Measurements from ENCODE around the gene FAM43B. TPM values are rescaled to one million over a fixed set of nuclear protein-coding genes. Genes with fewer than 3 reads are reported as not detected.

Gene FAM43B
- total RNA-seq, 2 donors from 2014 or later, result 0.13 to 0.29 TPM

DNA sequence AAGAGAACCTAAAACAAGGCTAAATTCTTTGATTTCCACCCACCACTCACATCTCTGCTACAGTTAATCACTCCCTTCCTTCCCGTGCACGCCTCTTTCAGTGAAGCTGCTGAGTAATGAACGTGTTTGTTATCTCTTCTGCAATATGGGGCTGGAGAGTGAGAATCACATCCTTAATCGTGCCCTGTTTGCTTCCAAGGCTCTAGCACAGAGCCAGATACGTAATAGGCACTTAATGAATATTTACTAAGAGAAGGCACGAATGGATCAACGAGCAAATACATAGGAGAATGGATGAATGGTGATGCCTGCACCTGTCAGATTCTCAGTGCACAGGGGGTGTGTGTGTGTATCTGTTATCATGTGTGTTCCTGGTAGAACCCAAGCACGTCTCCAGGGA, 22.1 kb upstream of the FAM43B start:
- H3K9me3 Mint-ChIP-seq, result no peaks in the 10 kb centered on the region
- no peak overlapping the region for H3K4me3 Mint-ChIP-seq
- TF ChIP-seq, protein P1, sequence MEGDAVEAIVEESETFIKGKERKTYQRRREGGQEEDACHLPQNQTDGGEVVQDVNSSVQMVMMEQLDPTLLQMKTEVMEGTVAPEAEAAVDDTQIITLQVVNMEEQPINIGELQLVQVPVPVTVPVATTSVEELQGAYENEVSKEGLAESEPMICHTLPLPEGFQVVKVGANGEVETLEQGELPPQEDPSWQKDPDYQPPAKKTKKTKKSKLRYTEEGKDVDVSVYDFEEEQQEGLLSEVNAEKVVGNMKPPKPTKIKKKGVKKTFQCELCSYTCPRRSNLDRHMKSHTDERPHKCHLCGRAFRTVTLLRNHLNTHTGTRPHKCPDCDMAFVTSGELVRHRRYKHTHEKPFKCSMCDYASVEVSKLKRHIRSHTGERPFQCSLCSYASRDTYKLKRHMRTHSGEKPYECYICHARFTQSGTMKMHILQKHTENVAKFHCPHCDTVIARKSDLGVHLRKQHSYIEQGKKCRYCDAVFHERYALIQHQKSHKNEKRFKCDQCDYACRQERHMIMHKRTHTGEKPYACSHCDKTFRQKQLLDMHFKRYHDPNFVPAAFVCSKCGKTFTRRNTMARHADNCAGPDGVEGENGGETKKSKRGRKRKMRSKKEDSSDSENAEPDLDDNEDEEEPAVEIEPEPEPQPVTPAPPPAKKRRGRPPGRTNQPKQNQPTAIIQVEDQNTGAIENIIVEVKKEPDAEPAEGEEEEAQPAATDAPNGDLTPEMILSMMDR (conservative IDR thresholded peaks at IDR 0.05), result no peak
- Histone ChIP-seq H3K4me1 (ENCODE audit: control insufficient read depth, insufficient read depth, low read length) (peaks cover 3% of the 10 kb centered on the region), H3K9me3 (ENCODE audit: control insufficient read depth, low read length) (no peaks in the 10 kb centered on the region), H3K27me3 (ENCODE audit: control insufficient read depth, insufficient read depth, low read length, poor library complexity, severe bottlenecking) (peaks cover 56% of the 10 kb centered on the region), H3K27ac (ENCODE audit: low read depth, low read length) (no peak overlapping the region), H3K4me3 (ENCODE audit: low read length) (no peak overlapping the region), H3K9ac (ENCODE audit: extremely low read depth, low read length, poor library complexity, severe bottlenecking) (no peak overlapping the region), H3K36me3 (ENCODE audit: control insufficient read depth, insufficient read depth, low read length) (no peaks in the 10 kb centered on the region)
- DNase-seq, result no peak
- H3K27ac Mint-ChIP-seq, result no peak overlapping the region
- H3K27me3 Mint-ChIP-seq (ENCODE audit: insufficient read depth), result peaks cover 60% of the 10 kb centered on the region
- H3K36me3 Mint-ChIP-seq (ENCODE audit: low read depth), result no peaks in the 10 kb centered on the region
- H3K4me1 Mint-ChIP-seq, result peaks cover 4% of the 10 kb centered on the region
- 76 to 80% methylated on average over 6 to 8 of the region's 8 CpGs for WGBS, 2 experiments (ENCODE audit: insufficient coverage in 1 of 2, insufficient read length in 1 of 2)

DNA sequence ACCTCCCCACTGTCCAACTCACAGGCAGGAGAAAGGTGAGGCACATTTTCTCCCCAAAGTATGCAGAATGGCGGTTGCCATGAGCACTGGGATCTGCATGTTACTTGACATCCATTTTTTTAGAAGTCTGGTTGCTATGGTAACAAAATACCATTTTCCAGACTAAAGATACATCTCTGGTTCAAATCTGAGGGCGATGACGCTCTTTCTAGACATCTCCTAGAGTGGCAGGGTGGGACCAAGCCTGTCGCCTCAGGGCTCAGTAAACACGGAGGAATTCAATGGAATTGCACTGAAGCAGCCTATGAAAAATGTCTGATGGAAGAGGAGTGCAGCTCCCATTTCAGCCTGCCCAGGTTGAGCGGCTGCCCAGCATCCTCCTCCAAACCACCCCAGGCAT, 21.5 kb upstream of the FAM43B start:
- Histone ChIP-seq H3K9me3 (ENCODE audit: control insufficient read depth, low read length) (no peaks in the 10 kb centered on the region), H3K4me1 (ENCODE audit: control insufficient read depth, insufficient read depth, low read length) (peaks cover 3% of the 10 kb centered on the region), H3K27ac (ENCODE audit: low read depth, low read length) (no peak overlapping the region), H3K4me3 (ENCODE audit: low read length) (no peak overlapping the region), H3K9ac (ENCODE audit: extremely low read depth, low read length, poor library complexity, severe bottlenecking) (no peak overlapping the region), H3K27me3 (ENCODE audit: control insufficient read depth, insufficient read depth, low read length, poor library complexity, severe bottlenecking) (peaks cover 61% of the 10 kb centered on the region), H3K36me3 (ENCODE audit: control insufficient read depth, insufficient read depth, low read length) (no peaks in the 10 kb centered on the region)
- TF ChIP-seq, protein P1 (conservative IDR thresholded peaks at IDR 0.05), result no peak
- H3K27ac Mint-ChIP-seq, result no peak overlapping the region
- H3K36me3 Mint-ChIP-seq (ENCODE audit: low read depth), result no peaks in the 10 kb centered on the region
- no peak overlapping the region for H3K4me3 Mint-ChIP-seq
- H3K4me1 Mint-ChIP-seq, result peaks cover 4% of the 10 kb centered on the region
- DNase-seq, result no peak
- 70 to 78% methylated on average over 4 to 6 of the region's 6 CpGs for WGBS, 2 experiments (ENCODE audit: insufficient coverage in 1 of 2, insufficient read length in 1 of 2)
- H3K27me3 Mint-ChIP-seq (ENCODE audit: insufficient read depth), result peaks cover 62% of the 10 kb centered on the region
- no peaks in the 10 kb centered on the region for H3K9me3 Mint-ChIP-seq

DNA sequence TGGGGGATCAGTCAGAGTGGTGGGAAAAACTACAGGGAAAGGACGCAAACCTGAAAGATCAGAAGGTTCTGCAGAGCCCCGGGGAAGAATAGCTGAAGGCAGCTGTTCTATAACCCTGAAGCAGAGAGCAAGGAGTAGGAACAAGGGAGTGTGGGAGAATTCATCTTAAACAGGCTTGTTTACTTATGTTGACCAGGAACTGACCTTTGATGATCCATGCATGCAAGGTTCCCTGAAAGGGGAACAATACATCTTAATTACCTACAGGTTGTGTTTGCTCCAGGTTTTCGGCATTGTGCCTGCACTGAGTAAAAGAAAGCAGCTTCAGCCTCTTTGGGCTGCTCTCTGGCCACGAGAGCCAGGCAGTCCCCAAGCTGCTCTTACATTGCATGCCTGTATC, 18.7 kb upstream of the FAM43B start:
- Mint-ChIP-seq H3K27ac (no peak overlapping the region), H3K9me3 (no peaks in the 10 kb centered on the region), H3K27me3 (ENCODE audit: insufficient read depth) (peaks cover 64% of the 10 kb centered on the region), H3K4me3 (no peak overlapping the region), H3K4me1 (no peaks in the 10 kb centered on the region), H3K36me3 (ENCODE audit: low read depth) (no peaks in the 10 kb centered on the region)
- H3K4me1 ChIP-seq (ENCODE audit: control insufficient read depth, insufficient read depth, low read length), result peaks cover 5% of the 10 kb centered on the region
- no peaks in the 10 kb centered on the region for H3K9me3 ChIP-seq (ENCODE audit: control insufficient read depth, low read length)
- no peak overlapping the region for H3K4me3 ChIP-seq (ENCODE audit: low read length)
- no peak overlapping the region for H3K27ac ChIP-seq (ENCODE audit: low read depth, low read length)
- TF ChIP-seq, protein P1 (conservative IDR thresholded peaks at IDR 0.05), result no peak
- no peak for DNase-seq
- peaks cover 68% of the 10 kb centered on the region for H3K27me3 ChIP-seq (ENCODE audit: control insufficient read depth, insufficient read depth, low read length, poor library complexity, severe bottlenecking)
- H3K36me3 ChIP-seq (ENCODE audit: control insufficient read depth, insufficient read depth, low read length), result no peaks in the 10 kb centered on the region
- 88 to 89% methylated on average over 3 to 4 of the region's 4 CpGs for WGBS, 2 experiments (ENCODE audit: insufficient coverage in 1 of 2, insufficient read length in 1 of 2)
- no peak overlapping the region for H3K9ac ChIP-seq (ENCODE audit: extremely low read depth, low read length, poor library complexity, severe bottlenecking)

Data from endodermal cell (in vitro differentiated cells).